H1 (cell line): ENCODE results near the gene MAP2K1. TPM values are rescaled to one million over a fixed set of nuclear protein-coding genes. Genes with fewer than 3 reads are reported as not detected.

Experiments
- CTCF ChIA-PET: fragments of 300-600 bp; sonication (Branson Sonifier 250); formaldehyde crosslinking; loops from one replicate; lab custom pipeline; 2021; ENCODE audit not compliant: partially characterized antibody; lab: Charles Lee
- POLR2A ChIA-PET: fragments of 300-600 bp; sonication (Branson Sonifier 250); formaldehyde crosslinking; loops from one replicate; lab custom pipeline; 2021; ENCODE audit warnings: inconsistent platforms; ENCODE audit not compliant: partially characterized antibody; lab: Charles Lee
- DNase-seq, 2 experiments: peaks; one replicate each; pipeline versions ENCODE4 v3.0.0 to v3.0.0-alpha.2; 2010 to 2022; ENCODE audit warnings: low spot score in 2 of 2, low read depth in 1 of 2, mixed read lengths in 1 of 2
- FAIRE-seq: peaks from 2 replicates; lab custom pipeline; 2011; peaks lifted over from hg19 to GRCh38; lab: Jason Lieb, UNC
- H2AFZ ChIP-seq: 2 replicates; pipeline ENCODE4 v1.8.1; 2012; ENCODE audit warnings: low read length, inconsistent platforms
- H2AK5ac ChIP-seq: 2 replicates; pipeline ENCODE4 v1.6.1; 2013; ENCODE audit warnings: low read depth, low read length
- H2BK120ac ChIP-seq: replicated peaks from 2 replicates; pipeline ENCODE3; 2013; ENCODE audit warnings: low read depth, low read length, inconsistent platforms
- H2BK12ac ChIP-seq: 2 replicates; pipeline ENCODE4 v1.6.1; 2013; ENCODE audit warnings: low read depth, low read length
- H2BK15ac ChIP-seq: 2 replicates; pipeline ENCODE4 v1.6.1; 2013; ENCODE audit warnings: low read length
- H2BK20ac ChIP-seq: 2 replicates; pipeline ENCODE4 v1.6.1; 2013; ENCODE audit warnings: low read length
- H2BK5ac ChIP-seq: 2 replicates; pipeline ENCODE4 v1.6.1; 2013; ENCODE audit warnings: low read depth, low read length
- H3K14ac ChIP-seq: 2 replicates; pipeline ENCODE4 v1.6.1; 2013; ENCODE audit warnings: inconsistent platforms; ENCODE audit not compliant: insufficient read length
- H3K18ac ChIP-seq: 2 replicates; pipeline ENCODE4 v1.6.1; 2013; ENCODE audit warnings: low read length; ENCODE audit errors: extremely low read depth
- H3K23ac ChIP-seq: 2 replicates; pipeline ENCODE4 v1.6.1; 2013; ENCODE audit warnings: inconsistent platforms; ENCODE audit not compliant: insufficient read length
- H3K23me2 ChIP-seq: 2 replicates; pipeline ENCODE4 v1.6.1; 2013; ENCODE audit warnings: low read depth, low read length
- H3K27ac ChIP-seq: 2 replicates; pipeline ENCODE4 v1.6.1; 2011; ENCODE audit warnings: low read depth, low read length, inconsistent platforms
- H3K27me3 ChIP-seq, 4 experiments: replicated peaks in 1 of 4; 1 replicate in 1 of 4; 2 replicates in 3 of 4; pipeline versions ENCODE4 v1.6.1 to v1.8.1; 2011 to 2013; ENCODE audit warnings: low read length in 3 of 4, mild to moderate bottlenecking in 3 of 4, inconsistent platforms in 2 of 4, mixed read lengths in 2 of 4, moderate library complexity in 1 of 4; ENCODE audit not compliant: control insufficient read depth in 3 of 4, insufficient read depth in 3 of 4; ENCODE audit errors: extremely low read depth in 1 of 4
- H3K36me3 ChIP-seq, 4 experiments: 2 replicates each; pipeline versions ENCODE4 v1.6.1 to v1.8.1; 2011 to 2013; ENCODE audit warnings: mild to moderate bottlenecking in 4 of 4, low read length in 3 of 4, moderate library complexity in 2 of 4, control low read depth in 1 of 4, inconsistent platforms in 1 of 4; ENCODE audit not compliant: insufficient read depth in 4 of 4, control insufficient read depth in 2 of 4
- H3K4ac ChIP-seq: replicated peaks from 2 replicates; pipeline ENCODE3; 2013; ENCODE audit warnings: low read length, low read depth, mixed read lengths, inconsistent platforms; ENCODE audit not compliant: insufficient read length
- H3K4me1 ChIP-seq, 4 experiments: replicated peaks in 1 of 4; 1 replicate in 1 of 4; 2 replicates in 3 of 4; pipeline versions ENCODE4 v1.6.1 to v1.8.1; 2011 to 2013; ENCODE audit warnings: low read length in 3 of 4, inconsistent platforms in 2 of 4, mixed read lengths in 1 of 4; ENCODE audit not compliant: insufficient read depth in 4 of 4, control insufficient read depth in 3 of 4
- H3K4me2 ChIP-seq, 2 experiments: 2 replicates each; pipeline versions ENCODE4 v1.6.1 to v1.8.1; 2011 to 2013; ENCODE audit warnings: low read depth in 2 of 2, low read length in 2 of 2, control low read depth in 1 of 2, inconsistent platforms in 1 of 2, mild to moderate bottlenecking in 1 of 2; ENCODE audit not compliant: insufficient read depth in 1 of 2
- H3K4me3 ChIP-seq, 4 experiments: fragments of 200-600, 300-600 bp in 1 of 4; sonication (generic), shearing (Covaris generic), sonication (Bioruptor Twin) in 1 of 4; 2 replicates each; pipeline versions ENCODE4 v1.5.1 to v1.8.1; 2011 to 2016; ENCODE audit warnings: low read length in 4 of 4, low read depth in 3 of 4, control low read depth in 2 of 4, inconsistent platforms in 2 of 4, mild to moderate bottlenecking in 2 of 4, mixed read lengths in 1 of 4, moderate library complexity in 1 of 4; ENCODE audit not compliant: insufficient read depth in 2 of 4; ENCODE audit errors: extremely low read depth in 1 of 4
- H3K56ac ChIP-seq: replicated peaks from 2 replicates; pipeline ENCODE3; 2013; ENCODE audit warnings: low read depth, mild to moderate bottlenecking, mixed read lengths, low read length, inconsistent platforms; ENCODE audit not compliant: insufficient read length
- H3K79me1 ChIP-seq: 2 replicates; pipeline ENCODE4 v1.6.1; 2013; ENCODE audit warnings: low read depth, low read length, control low read depth
- H3K79me2 ChIP-seq, 2 experiments: 2 replicates each; pipeline versions ENCODE4 v1.6.1 to v1.8.1; 2012 to 2013; ENCODE audit warnings: low read length in 2 of 2, mild to moderate bottlenecking in 2 of 2, inconsistent platforms in 1 of 2; ENCODE audit not compliant: insufficient read depth in 2 of 2, control insufficient read depth in 1 of 2
- H3K9ac ChIP-seq, 4 experiments: replicated peaks in 1 of 4; 1 replicate in 1 of 4; 2 replicates in 3 of 4; pipeline versions ENCODE4 v1.6.1 to v1.8.1; 2011 to 2013; ENCODE audit warnings: low read depth in 3 of 4, low read length in 3 of 4, control low read depth in 2 of 4, mild to moderate bottlenecking in 2 of 4, moderate library complexity in 2 of 4, inconsistent platforms in 1 of 4; ENCODE audit errors: extremely low read depth in 1 of 4
- H3K9me3 ChIP-seq, 2 experiments: 2 replicates each; pipeline versions ENCODE4 v1.6.1 to v1.8.1; 2012 to 2013; ENCODE audit warnings: mild to moderate bottlenecking in 2 of 2, moderate library complexity in 2 of 2, control low read depth in 1 of 2, inconsistent platforms in 1 of 2, low read depth in 1 of 2, low read length in 1 of 2, mixed read lengths in 1 of 2; ENCODE audit not compliant: insufficient read depth in 2 of 2
- H4K20me1 ChIP-seq, 2 experiments: replicated peaks in 1 of 2; 2 replicates each; pipeline versions ENCODE3 to v1.8.1; 2011 to 2013; ENCODE audit warnings: inconsistent platforms in 2 of 2, low read length in 2 of 2, mild to moderate bottlenecking in 1 of 2; ENCODE audit not compliant: insufficient read depth in 2 of 2, control insufficient read depth in 1 of 2
- H4K5ac ChIP-seq: 2 replicates; pipeline ENCODE4 v1.6.1; 2013; ENCODE audit warnings: low read length, low read depth, mixed read lengths, inconsistent platforms; ENCODE audit not compliant: insufficient read length
- H4K8ac ChIP-seq: 2 replicates; pipeline ENCODE4 v1.8.0; 2013; ENCODE audit warnings: mild to moderate bottlenecking, moderate library complexity, low read length, inconsistent platforms; ENCODE audit not compliant: insufficient read depth; ENCODE audit errors: extremely low read depth
- H4K91ac ChIP-seq: replicated peaks from 2 replicates; pipeline ENCODE3; 2013; ENCODE audit warnings: low read length, mixed read lengths, inconsistent platforms; ENCODE audit not compliant: insufficient read length
- CHD1 ChIP-seq: IDR thresholded peaks from 2 replicates; pipeline ENCODE4 v1.6.1; 2012; ENCODE audit warnings: low read depth, low read length, improper control_type of control experiment
- GABPA ChIP-seq: IDR thresholded peaks from 2 replicates; pipeline ENCODE4 v1.6.1; 2011; ENCODE audit warnings: mild to moderate bottlenecking, low read length, moderate library complexity, borderline replicate concordance; ENCODE audit not compliant: insufficient read depth
- TAF7 ChIP-seq: optimal IDR thresholded peaks from 2 replicates; pipeline ENCODE3; 2011; ENCODE audit warnings: low read depth, mild to moderate bottlenecking, inconsistent platforms, low read length, moderate library complexity, borderline replicate concordance
- WGBS, 2 experiments: shearing (Covaris generic) in 1 of 2; methylation state at CpG; one replicate each; pipeline versions ENCODE4 v1.1.6 to v1.1.7; 2013 to 2015; ENCODE audit warnings: low lambda C conversion rate in 2 of 2, mixed read lengths in 2 of 2, inconsistent platforms in 1 of 2, low coverage in 1 of 2, missing lambda C conversion rate in 1 of 2; ENCODE audit not compliant: insufficient replicate concordance in 2 of 2, insufficient coverage in 1 of 2, insufficient read length in 1 of 2; ENCODE audit errors: extremely low coverage in 1 of 2, missing lambda C conversion rate in 1 of 2; 5-methylcytosine and 5-hydroxymethylcytosine counted together
- polyA plus RNA-seq, 7 experiments: library from polyadenylated mRNA; depleted of rRNA in 3 of 7; stranded (reverse) in 5 of 7; unstranded in 2 of 7; fragments of >200 nt in 5 of 7; fragments of 200-250 nt in 2 of 7; gene quantifications; 1 replicate in 5 of 7; 2 replicates in 1 of 7; 4 replicates in 1 of 7; pipeline versions ENCODE4 v1.2.1 to v1.2.3, GENCODE V29; 2011 to 2013; ENCODE audit warnings: missing spikeins in 2 of 7, mixed read lengths in 2 of 7
- total RNA-seq: library from RNA; stranded (reverse); fragmentation: NEBNext Ultra II Directional; extraction: Animal tissue kit (Norgen Biotek cat#: 25700); gene quantifications from 2 replicates; pipeline ENCODE4 v1.2.1, GENCODE V29; 2021

MAP2K1 gene
- total and polyA plus RNA-seq, 2 of the 8 experiments (the other 6 are each of a cell fraction or from before 2014, with no cell fraction given), result 54.7 to 78.2 TPM

DNA sequence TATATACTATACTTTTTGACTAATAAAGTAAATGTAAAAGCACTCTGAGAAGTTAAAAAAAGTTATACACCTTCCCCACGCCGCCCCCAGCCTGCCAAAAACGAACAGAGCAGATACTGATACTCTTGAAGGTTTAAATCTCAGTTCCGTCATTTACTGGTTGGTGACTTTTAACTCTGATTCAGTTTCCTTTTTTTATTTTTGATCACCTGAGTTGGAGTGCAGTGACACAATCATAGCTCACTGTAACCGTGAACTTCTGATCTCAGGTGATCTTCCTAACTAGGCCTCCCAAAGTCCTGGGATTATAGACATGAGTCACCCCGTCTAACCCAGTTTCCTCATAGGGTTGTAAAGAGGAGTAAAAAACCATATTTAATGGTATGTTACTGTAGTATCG is 27.0 kb upstream of the MAP2K1 start:
- Histone ChIP-seq H3K9me3 (no peaks in the 10 kb centered on the region), H3K79me1 (no peaks in the 10 kb centered on the region; the same call in 1 of the 2 replicates), H2BK20ac (no peak overlapping the region), H3K56ac (no peak overlapping the region), H2AFZ (no peak overlapping the region), H3K27me3 (no peaks in the 10 kb centered on the region), H4K5ac (no peak overlapping the region), H3K79me2 (peaks cover 0 to 12% of the 10 kb centered on the region in 2 experiments; a peak in 2 of 4 replicates), H3K14ac (no peak overlapping the region), H3K36me3 (no peaks in the 10 kb centered on the region), H2BK15ac (no peak overlapping the region), H3K27ac (no peak overlapping the region), H3K4me2 (no peak overlapping the region), H3K9ac (no peak overlapping the region), H2BK12ac (no peak overlapping the region), H2BK120ac (no peak overlapping the region), H4K8ac (no peak overlapping the region), H3K18ac (no peak overlapping the region), H4K20me1 (no peaks in the 10 kb centered on the region), H3K4me3 (no peak overlapping the region), H3K4ac (no peak overlapping the region), H3K4me1 (peaks cover 0 to 7% (median 3%) of the 10 kb centered on the region in 4 experiments; a peak in 5 of 7 replicates), H2BK5ac (no peak overlapping the region), H3K23ac (no peak overlapping the region), H4K91ac (no peak overlapping the region), H3K23me2 (peaks cover 4% of the 10 kb centered on the region), H2AK5ac (no peak overlapping the region)
- POLR2A ChIA-PET, result no interaction called here
- no peak for FAIRE-seq
- no peak for DNase-seq
- no peak for TF ChIP-seq GABPA
- TF ChIP-seq TAF7, result no peak
- TF ChIP-seq CHD1, result no peak
- 91% methylated on average over 7 of the region's 7 CpGs; no CpG with 5 or more reads in 1 of the 2 experiments for WGBS, 2 experiments
- CTCF ChIA-PET, result no interaction called here
